GM18511 (cell line): Measurements from ENCODE around the gene CSF2.

Experiments
- ATAC-seq: cut with Tn5 transposase; IDR thresholded peaks from one replicate; pipeline ENCODE4 v1.9.1; 2021; ENCODE audit warnings: mild to moderate bottlenecking, moderate library complexity; ENCODE audit not compliant: unreplicated experiment

The CSF2 gene

GRCh38 chr5:132086277-132086794 is 12.7 kb downstream of the CSF2 start:
- no peak for ATAC-seq

DNA sequence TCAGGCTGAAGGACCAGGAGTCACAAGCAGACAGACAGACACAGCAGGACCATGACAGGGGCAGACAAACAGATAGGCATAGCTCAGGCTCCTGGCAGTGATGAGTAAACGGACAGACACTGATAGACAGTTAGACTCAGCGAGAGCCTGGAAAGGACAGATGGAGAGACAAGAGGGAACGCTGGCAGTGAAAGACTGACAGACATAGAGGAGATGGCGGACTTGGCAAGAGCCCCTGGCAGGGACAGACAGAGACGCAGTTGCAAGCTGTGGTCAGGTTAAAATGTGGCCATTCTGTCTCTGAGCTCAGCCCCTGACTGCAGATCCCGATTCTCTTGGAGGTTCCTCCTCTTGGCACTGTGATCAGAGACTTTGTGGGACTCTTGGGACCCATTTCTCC is 13.6 kb downstream of the CSF2 start:
- no peak for ATAC-seq

- ATAC-seq: no peak
Measured at GRCh38 chr5:132087661-132088060, 14.1 kb downstream of the CSF2 start.

DNA sequence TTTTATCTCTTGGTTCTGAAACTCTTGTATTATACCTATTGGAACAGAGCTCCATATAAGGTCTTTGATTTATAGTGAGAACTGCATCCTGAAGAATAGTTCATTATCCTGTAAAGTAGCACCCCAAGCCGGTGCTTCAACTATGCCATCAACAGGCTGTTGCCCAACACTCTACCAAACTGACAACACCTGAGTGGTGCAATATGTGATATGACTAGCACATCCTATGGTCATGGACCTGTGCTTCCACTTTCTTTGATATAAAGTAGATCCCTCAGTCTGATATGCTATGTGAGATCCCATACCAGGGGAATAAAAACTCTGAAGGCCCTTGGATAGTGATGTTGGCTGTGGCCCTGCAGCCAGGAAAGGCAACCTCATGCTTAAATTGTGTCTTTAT is 15.8 kb downstream of the CSF2 start:
- ATAC-seq: no peak

DNA sequence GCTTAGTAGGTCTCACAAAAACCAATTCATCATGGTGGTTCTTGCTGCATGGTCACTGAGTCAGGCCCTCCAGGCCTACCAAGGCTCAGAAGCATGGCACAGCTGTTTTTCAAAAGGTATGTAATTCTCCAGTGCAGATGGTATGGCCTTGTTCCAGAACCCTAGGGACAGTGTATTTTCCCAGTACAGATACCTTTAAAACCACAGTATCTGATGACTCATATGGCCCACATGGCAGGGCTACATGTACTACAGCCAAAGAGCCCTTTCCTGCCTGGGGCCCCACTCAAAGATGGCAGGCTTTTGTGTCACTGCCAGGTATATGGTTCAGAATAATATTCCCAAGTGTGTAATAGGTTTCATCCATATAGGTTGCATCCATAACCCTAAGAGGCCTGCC is 16.5 kb downstream of the CSF2 start:
- no peak for ATAC-seq

DNA sequence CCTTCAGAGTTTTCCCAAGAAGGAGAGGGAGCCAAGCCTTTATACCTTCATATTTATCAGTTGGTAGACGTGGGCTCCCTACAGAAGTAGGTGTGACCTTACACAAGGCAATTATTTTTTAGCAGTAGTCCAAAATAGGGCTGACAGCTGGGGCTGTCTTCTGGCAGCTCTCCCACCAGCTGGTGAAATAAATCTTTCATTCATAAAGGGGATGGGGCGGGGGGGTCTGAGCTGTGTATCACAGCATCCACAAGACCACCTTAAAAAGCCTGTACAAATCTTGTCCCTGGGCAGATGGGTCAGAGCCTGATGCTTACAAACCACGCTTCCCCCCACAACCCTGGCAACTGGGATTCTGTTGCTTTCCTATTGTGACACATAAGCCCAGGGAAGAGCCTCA is 19.7 kb downstream of the CSF2 start:
- no peak for ATAC-seq

DNA sequence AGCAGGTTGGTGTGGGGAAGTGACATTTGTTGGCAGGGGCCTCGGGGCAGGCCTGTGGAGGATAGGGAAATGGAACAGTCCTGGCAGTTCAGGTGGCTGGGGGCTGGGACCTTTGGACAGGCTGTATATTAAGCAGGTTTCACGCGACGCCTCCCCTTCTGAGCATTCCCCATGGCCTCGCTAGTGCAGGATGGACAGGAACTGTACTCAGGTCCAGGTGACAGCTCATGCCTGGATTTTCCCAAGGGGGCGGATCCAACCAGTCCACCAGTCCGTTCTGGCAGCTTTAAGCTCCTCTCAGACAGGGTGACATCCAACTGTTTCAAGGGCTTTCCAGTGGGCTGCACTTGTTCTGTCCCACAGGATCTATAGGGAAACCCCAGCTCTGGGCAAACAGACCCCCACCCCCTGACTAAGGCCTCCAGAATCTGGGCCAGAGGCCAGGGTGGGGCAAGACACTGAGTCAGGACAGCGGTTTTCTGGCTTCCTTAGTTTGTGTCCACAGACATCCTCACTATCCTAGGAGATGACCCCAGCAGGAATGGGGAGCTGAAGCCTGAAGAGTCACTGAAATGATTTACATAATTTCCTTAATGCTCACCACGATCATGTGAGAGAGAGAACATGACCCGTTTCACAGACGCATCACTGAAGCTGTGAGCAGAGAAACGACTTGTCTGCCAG is 20.9 kb downstream of the CSF2 start:
- no peak for ATAC-seq

DNA sequence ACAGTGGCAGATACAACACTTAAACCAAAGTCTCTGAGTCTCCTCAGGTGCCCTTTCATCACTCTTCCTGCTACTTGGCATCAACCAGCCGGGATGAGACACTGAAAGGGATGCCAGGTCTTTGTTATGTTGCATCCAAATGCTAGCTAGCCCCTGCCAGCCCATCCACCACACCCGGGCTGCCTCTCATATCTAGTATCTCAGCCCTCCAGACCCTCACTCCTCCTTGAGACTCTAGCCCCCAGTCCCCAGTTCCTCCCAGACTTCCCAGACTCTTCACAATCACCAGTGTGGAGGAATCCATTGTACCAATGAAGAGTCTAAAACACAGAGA is 21.5 kb downstream of the CSF2 start:
- no peak for ATAC-seq

GRCh38 chr5:132095424-132095972 is 21.9 kb downstream of the CSF2 start:
- no peak for ATAC-seq

GRCh38 chr5:132096904-132097303 is 23.3 kb downstream of the CSF2 start:
- no peak for ATAC-seq

DNA sequence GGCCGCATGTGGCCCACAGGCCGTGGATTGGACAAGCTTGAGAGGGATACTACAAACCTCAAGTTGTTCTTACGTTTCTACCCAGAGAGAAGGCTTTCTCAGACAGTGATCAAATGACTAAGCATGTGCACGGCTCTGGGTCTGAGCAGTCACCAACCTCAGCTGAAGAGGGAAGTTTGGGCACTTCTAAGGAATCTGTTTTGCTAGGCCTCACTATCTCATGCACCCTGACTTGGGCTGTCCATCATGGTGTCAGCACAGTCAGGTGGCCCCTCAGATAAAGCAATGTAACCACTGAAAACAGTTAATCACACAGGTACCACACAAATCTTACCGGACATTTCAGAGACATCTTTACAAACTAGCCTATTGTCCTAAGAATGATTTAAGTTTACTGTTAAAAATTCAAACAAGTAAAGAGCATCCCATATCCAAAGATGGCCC is 24.6 kb downstream of the CSF2 start:
- no peak for ATAC-seq

DNA sequence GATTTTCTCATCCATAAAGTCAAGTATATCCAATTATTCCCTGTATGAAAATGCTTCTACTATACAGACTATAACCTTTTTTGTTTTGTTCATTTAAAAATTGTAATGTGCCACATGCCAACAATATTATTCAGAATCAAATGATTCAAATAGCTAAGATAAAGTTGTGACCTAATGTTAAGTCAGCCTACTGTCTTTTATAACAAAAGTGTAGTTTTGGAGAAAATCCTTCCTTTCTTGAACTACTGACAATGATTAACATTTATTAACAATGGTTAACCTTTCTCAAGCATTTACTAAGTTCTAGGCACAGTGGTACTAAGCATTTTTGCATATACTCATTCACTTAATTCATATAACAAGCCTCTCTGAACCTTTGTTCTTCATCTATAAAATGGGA is 25.0 kb downstream of the CSF2 start:
- no peak for ATAC-seq

GRCh38 chr5:132099076-132099748 is 25.6 kb downstream of the CSF2 start:
- ATAC-seq: peak; percentile 50

DNA sequence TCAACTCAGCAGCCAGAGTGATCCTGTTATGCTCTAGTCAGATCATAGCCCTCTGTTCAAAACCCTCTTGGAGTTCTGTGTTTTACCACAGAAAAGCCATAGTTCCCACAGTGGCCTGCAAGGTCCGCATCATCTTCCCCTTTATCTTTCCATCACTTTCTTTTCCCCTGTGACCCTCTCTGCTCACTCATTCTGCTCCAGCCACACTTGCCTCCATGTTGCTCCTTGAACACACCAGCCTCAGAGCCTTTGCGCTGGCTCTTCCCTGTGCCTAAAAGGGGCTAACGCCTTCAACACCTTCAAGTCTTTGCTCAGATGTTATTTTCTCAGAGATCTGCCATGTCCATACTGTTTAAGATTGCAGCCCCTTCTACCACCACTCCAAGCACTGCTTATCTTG is 26.3 kb downstream of the CSF2 start:
- ATAC-seq: no peak

DNA sequence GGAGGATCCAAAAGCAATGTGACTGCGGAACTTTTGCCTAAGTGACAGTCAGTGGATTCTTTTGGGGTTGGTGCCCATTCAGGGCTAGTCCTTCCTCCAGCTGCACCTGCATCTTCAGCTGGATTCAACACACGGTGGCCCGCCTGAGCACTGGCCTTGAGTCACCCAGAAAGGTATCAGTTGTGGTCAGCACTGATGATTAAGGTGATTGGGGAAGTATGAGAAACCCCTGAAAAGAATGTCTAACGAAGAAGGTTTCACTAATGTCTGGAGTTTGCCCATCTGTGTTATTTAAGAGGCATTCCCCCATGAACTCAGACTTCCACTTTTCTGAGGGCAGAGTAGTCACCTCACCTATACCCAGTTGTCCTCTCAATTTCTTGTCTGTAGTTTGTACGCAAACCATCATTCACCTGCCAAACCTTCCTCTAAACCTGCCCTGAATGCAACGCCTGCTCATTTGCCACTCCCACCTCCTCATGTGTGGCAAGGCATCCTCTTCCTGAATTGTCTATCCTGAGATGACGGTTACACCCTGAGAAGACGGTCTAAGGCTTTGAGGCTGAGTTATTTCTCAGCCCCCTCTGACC is 27.2 kb downstream of the CSF2 start:
- peak; percentile 30 for ATAC-seq

DNA sequence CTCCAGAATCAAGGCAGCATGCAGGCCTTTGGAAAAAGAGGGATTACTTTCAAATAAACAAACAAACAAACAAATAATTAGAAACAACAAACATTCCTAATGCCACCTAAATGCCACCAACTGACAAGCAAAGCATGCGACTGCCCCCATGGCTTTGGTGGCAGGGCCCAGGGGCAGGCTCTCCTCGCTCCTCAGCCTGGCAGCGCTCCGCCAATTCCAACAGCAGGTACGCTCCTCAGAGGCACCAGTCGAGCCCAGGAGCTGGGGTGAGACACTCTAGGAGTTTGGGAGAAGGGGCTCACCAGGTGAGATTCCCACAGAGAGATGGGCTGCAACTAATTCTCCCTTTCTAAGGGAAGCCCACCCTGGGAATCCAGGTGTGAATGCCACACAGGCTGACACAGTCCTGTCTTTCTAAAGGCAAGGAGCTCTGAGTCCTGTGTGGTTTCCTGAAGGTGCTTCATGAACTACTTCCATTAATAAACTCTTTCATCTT is 27.8 kb downstream of the CSF2 start:
- ATAC-seq: no peak

- ATAC-seq: no peak
Measured at GRCh38 chr5:132102101-132102701, 28.6 kb downstream of the CSF2 start.

DNA sequence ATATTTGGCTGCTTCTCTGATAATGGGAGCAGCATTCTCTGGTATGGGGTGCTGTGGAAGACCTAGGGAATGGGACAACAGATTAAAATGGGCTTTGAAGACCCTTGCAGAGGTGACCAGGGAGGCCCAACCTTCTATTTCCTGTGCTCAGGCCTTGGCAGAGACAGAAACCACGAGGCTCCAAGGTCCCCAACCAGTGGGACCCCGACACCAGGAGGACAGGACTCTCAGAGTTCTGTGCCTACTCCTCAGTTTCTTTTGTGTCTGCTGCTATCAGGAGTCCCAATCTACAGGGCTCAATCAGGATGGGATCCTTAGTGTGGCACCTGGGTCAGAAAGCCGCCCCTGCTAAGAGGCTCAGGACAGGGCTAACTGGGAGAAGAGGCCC is 29.3 kb downstream of the CSF2 start:
- no peak for ATAC-seq

GRCh38 chr5:132103332-132103951 is 29.9 kb downstream of the CSF2 start:
- peak; percentile 76 for ATAC-seq

DNA sequence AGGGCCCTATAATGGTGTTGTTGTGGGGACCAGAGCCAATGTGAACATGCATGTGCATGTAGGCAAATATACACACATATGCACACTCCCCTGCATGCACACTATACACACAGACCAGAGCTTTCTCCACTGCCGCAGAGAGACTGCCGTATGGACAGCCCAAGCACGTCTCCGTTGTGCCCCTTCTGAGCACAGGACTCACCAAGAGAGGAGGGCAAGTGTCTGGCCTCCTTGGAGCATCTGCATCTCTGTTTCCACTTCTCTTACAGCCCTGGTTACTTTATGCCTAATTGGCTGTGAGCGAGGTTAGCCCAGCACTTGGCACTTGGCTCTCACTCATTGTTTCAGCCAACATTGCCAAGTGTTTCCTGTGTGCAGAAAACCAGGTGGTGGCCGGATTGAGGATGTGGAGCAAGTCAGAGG is 30.4 kb downstream of the CSF2 start:
- peak; percentile 22 for ATAC-seq

GRCh38 chr5:132104556-132104955 is 31.0 kb downstream of the CSF2 start:
- no peak for ATAC-seq
